HL-60 (cell line): ENCODE results near the gene SRGAP3.

ENCODE experiments used
- POLR2AphosphoS5 ChIP-seq: IDR thresholded peaks from 2 replicates; pipeline ENCODE4 v1.6.1; 2012; ENCODE audit warnings: low read depth
- REST ChIP-seq: IDR thresholded peaks from 2 replicates; pipeline ENCODE4 v1.6.1; 2012; ENCODE audit warnings: low read depth; ENCODE audit not compliant: insufficient replicate concordance
- TF ChIP-seq, protein P1 (sequence below): IDR thresholded peaks from one replicate; pipeline ENCODE4 v1.5.1; 2011; ENCODE audit warnings: low read length, control low read depth, inconsistent platforms; ENCODE audit not compliant: insufficient read depth

- TF ChIP-seq, protein P1, sequence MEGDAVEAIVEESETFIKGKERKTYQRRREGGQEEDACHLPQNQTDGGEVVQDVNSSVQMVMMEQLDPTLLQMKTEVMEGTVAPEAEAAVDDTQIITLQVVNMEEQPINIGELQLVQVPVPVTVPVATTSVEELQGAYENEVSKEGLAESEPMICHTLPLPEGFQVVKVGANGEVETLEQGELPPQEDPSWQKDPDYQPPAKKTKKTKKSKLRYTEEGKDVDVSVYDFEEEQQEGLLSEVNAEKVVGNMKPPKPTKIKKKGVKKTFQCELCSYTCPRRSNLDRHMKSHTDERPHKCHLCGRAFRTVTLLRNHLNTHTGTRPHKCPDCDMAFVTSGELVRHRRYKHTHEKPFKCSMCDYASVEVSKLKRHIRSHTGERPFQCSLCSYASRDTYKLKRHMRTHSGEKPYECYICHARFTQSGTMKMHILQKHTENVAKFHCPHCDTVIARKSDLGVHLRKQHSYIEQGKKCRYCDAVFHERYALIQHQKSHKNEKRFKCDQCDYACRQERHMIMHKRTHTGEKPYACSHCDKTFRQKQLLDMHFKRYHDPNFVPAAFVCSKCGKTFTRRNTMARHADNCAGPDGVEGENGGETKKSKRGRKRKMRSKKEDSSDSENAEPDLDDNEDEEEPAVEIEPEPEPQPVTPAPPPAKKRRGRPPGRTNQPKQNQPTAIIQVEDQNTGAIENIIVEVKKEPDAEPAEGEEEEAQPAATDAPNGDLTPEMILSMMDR: no peak
- no peak for TF ChIP-seq REST
- TF ChIP-seq POLR2AphosphoS5: no peak
Observed at GRCh38 chr3:9119331-9119730, 130.1 kb downstream of the SRGAP3 start.
